Esophagus squamous epithelium (tissue), 4 donors: Measurements from ENCODE around the gene IFT57.

ENCODE experiments used
- POLR2A ChIP-seq, 4 donors: fragments of 450-650 bp; IDR thresholded peaks; one replicate each; pipeline ENCODE4 v1.6.1; 2017; ENCODE audit warnings: antibody characterized with exemption in 4 of 4, mild to moderate bottlenecking in 4 of 4, moderate library complexity in 3 of 4
- TF ChIP-seq, protein P1 (sequence below), 6 experiments: fragments of 450-650 bp in 4 of 6; fragments of 200-600 bp in 2 of 6; sonication (generic) in 2 of 6; IDR thresholded peaks; one replicate each; pipeline ENCODE4 v1.5.1; 2016 to 2019; ENCODE audit warnings: antibody characterized with exemption in 6 of 6, mild to moderate bottlenecking in 4 of 6, moderate library complexity in 4 of 6

DNA sequence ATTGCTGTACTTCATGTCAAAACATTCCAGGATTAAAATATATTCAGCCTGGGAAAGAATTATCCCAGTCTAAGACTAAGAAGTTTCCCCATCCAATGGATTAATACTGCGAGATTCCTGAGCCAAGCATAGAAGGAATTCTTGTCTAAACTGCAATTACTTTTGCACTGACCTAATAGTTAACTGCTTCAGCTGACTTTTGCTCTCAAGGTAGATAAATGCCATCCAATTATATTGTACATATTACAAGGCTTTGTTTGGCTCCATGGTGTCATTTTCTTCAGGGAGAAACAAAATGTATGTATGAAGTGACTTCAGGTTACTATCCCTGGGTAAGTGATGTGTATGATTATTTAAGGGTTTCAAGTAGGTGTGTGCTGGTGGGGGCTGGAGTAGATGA is 6.1 kb upstream of the IFT57 start:
- TF ChIP-seq, protein P1, sequence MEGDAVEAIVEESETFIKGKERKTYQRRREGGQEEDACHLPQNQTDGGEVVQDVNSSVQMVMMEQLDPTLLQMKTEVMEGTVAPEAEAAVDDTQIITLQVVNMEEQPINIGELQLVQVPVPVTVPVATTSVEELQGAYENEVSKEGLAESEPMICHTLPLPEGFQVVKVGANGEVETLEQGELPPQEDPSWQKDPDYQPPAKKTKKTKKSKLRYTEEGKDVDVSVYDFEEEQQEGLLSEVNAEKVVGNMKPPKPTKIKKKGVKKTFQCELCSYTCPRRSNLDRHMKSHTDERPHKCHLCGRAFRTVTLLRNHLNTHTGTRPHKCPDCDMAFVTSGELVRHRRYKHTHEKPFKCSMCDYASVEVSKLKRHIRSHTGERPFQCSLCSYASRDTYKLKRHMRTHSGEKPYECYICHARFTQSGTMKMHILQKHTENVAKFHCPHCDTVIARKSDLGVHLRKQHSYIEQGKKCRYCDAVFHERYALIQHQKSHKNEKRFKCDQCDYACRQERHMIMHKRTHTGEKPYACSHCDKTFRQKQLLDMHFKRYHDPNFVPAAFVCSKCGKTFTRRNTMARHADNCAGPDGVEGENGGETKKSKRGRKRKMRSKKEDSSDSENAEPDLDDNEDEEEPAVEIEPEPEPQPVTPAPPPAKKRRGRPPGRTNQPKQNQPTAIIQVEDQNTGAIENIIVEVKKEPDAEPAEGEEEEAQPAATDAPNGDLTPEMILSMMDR (IDR thresholded peaks at IDR 0.05), result no peak
- TF ChIP-seq POLR2A (IDR thresholded peaks at IDR 0.05), result no peak
